NCI-H446 treated with DMSO at 0.1 percent for 48 hours (cell line): ENCODE measurements around the gene CACNA1A.
A peak's percentile ranks its signal among the peaks of the same experiment; 100 is the strongest.
"Not testable (repeated sequence)": the region's sequence is repeated elsewhere in the genome, so short reads cannot be mapped to it uniquely, and the experiment has no call there.

Experiments
- DNase-seq: peaks from one replicate; lab custom pipeline; 2025; lab: John Stamatoyannopoulos, UW

CACNA1A gene

GRCh38 chr19:13277104-13277809 is 229.0 kb downstream of the CACNA1A start:
- DNase-seq = peak; percentile 36

- no peak for DNase-seq
Measured at GRCh38 chr19:13275016-13275722, 231.1 kb downstream of the CACNA1A start.

- no peak for DNase-seq
Measured at GRCh38 chr19:13270514-13271105, 235.7 kb downstream of the CACNA1A start.

GRCh38 chr19:13269348-13269747 is 236.9 kb downstream of the CACNA1A start:
- peak; percentile 43 for DNase-seq

- no peak for DNase-seq
Measured at GRCh38 chr19:13267889-13268288, 238.4 kb downstream of the CACNA1A start.

GRCh38 chr19:13267131-13267530 is 239.1 kb downstream of the CACNA1A start:
- no peak for DNase-seq

- DNase-seq = no peak
Measured at GRCh38 chr19:13262450-13262849, 243.8 kb downstream of the CACNA1A start.

- no peak for DNase-seq
Measured at GRCh38 chr19:13260883-13261653, 245.2 kb downstream of the CACNA1A start.

GRCh38 chr19:13256918-13257317 is 249.4 kb downstream of the CACNA1A start:
- DNase-seq = no peak

- DNase-seq = not testable (repeated sequence)
Measured at GRCh38 chr19:13256398-13256797, 249.9 kb downstream of the CACNA1A start.

- DNase-seq = no peak
Measured at GRCh38 chr19:13255719-13256059, 250.6 kb downstream of the CACNA1A start.

- DNase-seq = no peak
Measured at GRCh38 chr19:13255041-13255718, 251.1 kb downstream of the CACNA1A start.

- DNase-seq = no peak
Measured at GRCh38 chr19:13252569-13253335, 253.5 kb downstream of the CACNA1A start.

- no peak for DNase-seq
Measured at GRCh38 chr19:13244920-13245319, 261.4 kb downstream of the CACNA1A start.

- no peak for DNase-seq
Measured at GRCh38 chr19:13241231-13242104, 264.8 kb downstream of the CACNA1A start.

GRCh38 chr19:13240312-13241022 is 265.8 kb downstream of the CACNA1A start:
- no peak for DNase-seq

GRCh38 chr19:13238891-13239534 is 267.3 kb downstream of the CACNA1A start:
- no peak for DNase-seq

GRCh38 chr19:13234518-13234917 is 271.8 kb downstream of the CACNA1A start:
- no peak for DNase-seq

GRCh38 chr19:13231663-13232062 is 274.6 kb downstream of the CACNA1A start:
- no peak for DNase-seq
